ENCODE measurements around the gene ZBTB25.

Gene ZBTB25, protein sequence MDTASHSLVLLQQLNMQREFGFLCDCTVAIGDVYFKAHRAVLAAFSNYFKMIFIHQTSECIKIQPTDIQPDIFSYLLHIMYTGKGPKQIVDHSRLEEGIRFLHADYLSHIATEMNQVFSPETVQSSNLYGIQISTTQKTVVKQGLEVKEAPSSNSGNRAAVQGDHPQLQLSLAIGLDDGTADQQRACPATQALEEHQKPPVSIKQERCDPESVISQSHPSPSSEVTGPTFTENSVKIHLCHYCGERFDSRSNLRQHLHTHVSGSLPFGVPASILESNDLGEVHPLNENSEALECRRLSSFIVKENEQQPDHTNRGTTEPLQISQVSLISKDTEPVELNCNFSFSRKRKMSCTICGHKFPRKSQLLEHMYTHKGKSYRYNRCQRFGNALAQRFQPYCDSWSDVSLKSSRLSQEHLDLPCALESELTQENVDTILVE

DNA sequence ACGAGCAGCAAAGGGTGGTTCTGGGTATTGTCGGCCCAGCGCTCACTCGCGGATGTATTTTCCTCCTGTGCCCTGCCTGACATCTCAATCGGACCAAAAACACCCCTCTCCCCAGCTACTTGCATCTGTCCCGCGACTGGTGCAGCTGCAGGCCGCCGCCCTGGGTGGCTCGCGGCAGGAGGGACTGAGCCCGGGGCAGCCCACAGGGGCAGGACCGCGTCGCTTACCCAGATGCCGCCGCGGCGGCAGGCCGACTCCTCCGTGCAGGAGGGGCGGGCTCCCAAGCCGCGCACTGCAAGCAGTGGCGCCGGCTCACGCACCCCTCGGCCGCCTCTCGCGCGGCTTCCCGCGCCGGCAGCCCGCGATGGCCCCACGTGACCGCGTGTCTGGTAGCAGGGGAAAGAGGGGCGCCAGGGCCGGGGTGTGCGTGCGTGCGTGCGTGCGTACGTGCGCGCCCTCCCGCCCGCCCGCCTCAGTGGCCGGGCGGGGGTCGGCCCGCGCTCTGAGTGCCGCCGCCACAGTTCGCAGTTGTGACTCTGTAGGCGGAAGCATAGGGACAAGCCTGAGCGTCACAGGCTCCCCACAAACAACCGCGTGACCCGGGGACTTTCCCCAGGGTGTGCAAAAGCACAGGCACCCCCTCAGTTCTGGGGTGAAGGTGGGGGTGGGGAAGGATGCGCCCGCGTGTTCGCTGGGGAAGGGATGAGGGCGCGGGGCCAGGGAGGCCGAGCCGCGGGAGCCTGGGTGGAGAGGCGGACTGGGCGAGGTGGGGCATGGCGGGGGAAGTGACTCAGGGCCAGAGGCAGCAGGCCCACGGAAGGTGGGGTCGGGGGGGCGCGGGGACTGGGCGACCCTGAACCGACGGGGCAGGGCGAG lies at the start of gene ZBTB25:
Gene ZBTB25 (minus strand): TSS at position 405 of the 876 bp plus-strand sequence. CDS start 13,305 bp downstream, outside the sequence.
- H3K4me3 ChIP-seq (ENCODE audit: low read depth in 1 of 2, low read length in 2 of 2) = peak within 1 kb of the TSS; percentile 93 to 94
- H3K9me3 ChIP-seq (ENCODE audit: control insufficient read depth in 1 of 2, low read length in 2 of 2) = no peaks in the 10 kb centered on the region
- H3K9ac ChIP-seq (ENCODE audit: low read depth in 1 of 2, low read length in 2 of 2) = peak within 1 kb of the TSS; percentile 93 to 97
- no peaks in the 10 kb centered on the region for H3K27me3 ChIP-seq (ENCODE audit: control insufficient read depth in 1 of 2, insufficient read depth in 2 of 2, low read length in 2 of 2)
- peaks cover 41 to 55% of the 10 kb centered on the region in 2 donors for H3K4me1 ChIP-seq (ENCODE audit: control insufficient read depth in 1 of 2, insufficient read depth in 2 of 2, low read length in 2 of 2)
- H3K27ac ChIP-seq (ENCODE audit: low read depth, low read length) = peak within 1 kb of the TSS; percentile 100
- no peaks in the 10 kb centered on the region for H3K36me3 ChIP-seq (ENCODE audit: control insufficient read depth in 1 of 2, insufficient read depth in 2 of 2, low read length in 2 of 2)

GRCh38 chr14:64550621-64551333 lies 47.1 kb upstream of the ZBTB25 start:
- Histone ChIP-seq H3K27me3 (ENCODE audit: control insufficient read depth in 1 of 2, insufficient read depth in 2 of 2, low read length in 2 of 2) (peaks cover 0 to 6% of the 10 kb centered on the region in 2 donors), H3K36me3 (ENCODE audit: control insufficient read depth in 1 of 2, insufficient read depth in 2 of 2, low read length in 2 of 2) (no peaks in the 10 kb centered on the region), H3K4me3 (ENCODE audit: low read depth in 1 of 2, low read length in 2 of 2) (peak overlapping the region; percentile 67 to 71), H3K4me1 (ENCODE audit: control insufficient read depth in 1 of 2, insufficient read depth in 2 of 2, low read length in 2 of 2) (peaks cover 13 to 17% of the 10 kb centered on the region in 2 donors), H3K9ac (ENCODE audit: low read depth in 1 of 2, low read length in 2 of 2) (peak overlapping the region; percentile 63 to 84), H3K9me3 (ENCODE audit: control insufficient read depth in 1 of 2, low read length in 2 of 2) (no peaks in the 10 kb centered on the region), H3K27ac (ENCODE audit: low read depth, low read length) (no peak overlapping the region)

- no peaks in the 10 kb centered on the region for H3K36me3 ChIP-seq (ENCODE audit: control insufficient read depth in 1 of 2, insufficient read depth in 2 of 2, low read length in 2 of 2)
- peak within 1 kb of the TSS; percentile 67 to 71 for H3K4me3 ChIP-seq (ENCODE audit: low read depth in 1 of 2, low read length in 2 of 2)
- H3K9me3 ChIP-seq (ENCODE audit: control insufficient read depth in 1 of 2, low read length in 2 of 2) = no peaks in the 10 kb centered on the region
- peaks cover 13 to 17% of the 10 kb centered on the region in 2 donors for H3K4me1 ChIP-seq (ENCODE audit: control insufficient read depth in 1 of 2, insufficient read depth in 2 of 2, low read length in 2 of 2)
- H3K27ac ChIP-seq (ENCODE audit: low read depth, low read length) = peak within 1 kb of the TSS; percentile 73
- peaks cover 0 to 6% of the 10 kb centered on the region in 2 donors for H3K27me3 ChIP-seq (ENCODE audit: control insufficient read depth in 1 of 2, insufficient read depth in 2 of 2, low read length in 2 of 2)
- H3K9ac ChIP-seq (ENCODE audit: low read depth in 1 of 2, low read length in 2 of 2) = peak within 1 kb of the TSS; percentile 63 to 84
These were observed 46.4 kb upstream of the ZBTB25 start, which contains the start of gene PPP1R36 for GRCh38 chr14:64549791-64550620. Gene PPP1R36, plus strand, starts transcription at chr14:64549961. Its CDS starts 37 bp downstream, at chr14:64549998.

GRCh38 chr14:64549016-64549415 lies 45.4 kb upstream of the ZBTB25 start:
- Histone ChIP-seq H3K36me3 (ENCODE audit: control insufficient read depth in 1 of 2, insufficient read depth in 2 of 2, low read length in 2 of 2) (no peaks in the 10 kb centered on the region), H3K27me3 (ENCODE audit: control insufficient read depth in 1 of 2, insufficient read depth in 2 of 2, low read length in 2 of 2) (peaks cover 0 to 6% of the 10 kb centered on the region in 2 donors), H3K27ac (ENCODE audit: low read depth, low read length) (no peak overlapping the region), H3K4me3 (ENCODE audit: low read depth in 1 of 2, low read length in 2 of 2) (peak overlapping the region in 1 of 2 donors; percentile 71), H3K9me3 (ENCODE audit: control insufficient read depth in 1 of 2, low read length in 2 of 2) (no peaks in the 10 kb centered on the region), H3K4me1 (ENCODE audit: control insufficient read depth in 1 of 2, insufficient read depth in 2 of 2, low read length in 2 of 2) (peaks cover 8 to 11% of the 10 kb centered on the region in 2 donors), H3K9ac (ENCODE audit: low read depth in 1 of 2, low read length in 2 of 2) (peak overlapping the region in 1 of 2 donors; percentile 84)

- no peak overlapping the region for H3K9ac ChIP-seq (ENCODE audit: low read depth in 1 of 2, low read length in 2 of 2)
These were observed 41.1 kb upstream of the ZBTB25 start for GRCh38 chr14:64544607-64545312.

GRCh38 chr14:64542836-64543201 lies 39.2 kb upstream of the ZBTB25 start:
- peak overlapping the region; percentile 53 to 62 for H3K4me3 ChIP-seq (ENCODE audit: low read depth in 1 of 2, low read length in 2 of 2)
- H3K4me1 ChIP-seq (ENCODE audit: control insufficient read depth in 1 of 2, insufficient read depth in 2 of 2, low read length in 2 of 2) = peaks cover 5 to 19% of the 10 kb centered on the region in 2 donors
- H3K27ac ChIP-seq (ENCODE audit: low read depth, low read length) = no peak overlapping the region
- peaks cover 3 to 12% of the 10 kb centered on the region in 2 donors for H3K27me3 ChIP-seq (ENCODE audit: control insufficient read depth in 1 of 2, insufficient read depth in 2 of 2, low read length in 2 of 2)
- no peaks in the 10 kb centered on the region for H3K36me3 ChIP-seq (ENCODE audit: control insufficient read depth in 1 of 2, insufficient read depth in 2 of 2, low read length in 2 of 2)
- H3K9ac ChIP-seq (ENCODE audit: low read depth in 1 of 2, low read length in 2 of 2) = no peak overlapping the region
- peaks cover 5 to 7% of the 10 kb centered on the region in 2 donors for H3K9me3 ChIP-seq (ENCODE audit: control insufficient read depth in 1 of 2, low read length in 2 of 2)

More at GRCh38 chr14:64544607-64545312, 41.1 kb upstream of the ZBTB25 start:
- H3K36me3 ChIP-seq (ENCODE audit: control insufficient read depth in 1 of 2, insufficient read depth in 2 of 2, low read length in 2 of 2) = no peaks in the 10 kb centered on the region
- no peak overlapping the region for H3K4me3 ChIP-seq (ENCODE audit: low read depth in 1 of 2, low read length in 2 of 2)
- H3K9me3 ChIP-seq (ENCODE audit: control insufficient read depth in 1 of 2, low read length in 2 of 2) = peaks cover 5 to 7% of the 10 kb centered on the region in 2 donors
- H3K27ac ChIP-seq (ENCODE audit: low read depth, low read length) = no peak overlapping the region
- peaks cover 8 to 20% of the 10 kb centered on the region in 2 donors for H3K4me1 ChIP-seq (ENCODE audit: control insufficient read depth in 1 of 2, insufficient read depth in 2 of 2, low read length in 2 of 2)
- H3K27me3 ChIP-seq (ENCODE audit: control insufficient read depth in 1 of 2, insufficient read depth in 2 of 2, low read length in 2 of 2) = peaks cover 3 to 12% of the 10 kb centered on the region in 2 donors

DNA sequence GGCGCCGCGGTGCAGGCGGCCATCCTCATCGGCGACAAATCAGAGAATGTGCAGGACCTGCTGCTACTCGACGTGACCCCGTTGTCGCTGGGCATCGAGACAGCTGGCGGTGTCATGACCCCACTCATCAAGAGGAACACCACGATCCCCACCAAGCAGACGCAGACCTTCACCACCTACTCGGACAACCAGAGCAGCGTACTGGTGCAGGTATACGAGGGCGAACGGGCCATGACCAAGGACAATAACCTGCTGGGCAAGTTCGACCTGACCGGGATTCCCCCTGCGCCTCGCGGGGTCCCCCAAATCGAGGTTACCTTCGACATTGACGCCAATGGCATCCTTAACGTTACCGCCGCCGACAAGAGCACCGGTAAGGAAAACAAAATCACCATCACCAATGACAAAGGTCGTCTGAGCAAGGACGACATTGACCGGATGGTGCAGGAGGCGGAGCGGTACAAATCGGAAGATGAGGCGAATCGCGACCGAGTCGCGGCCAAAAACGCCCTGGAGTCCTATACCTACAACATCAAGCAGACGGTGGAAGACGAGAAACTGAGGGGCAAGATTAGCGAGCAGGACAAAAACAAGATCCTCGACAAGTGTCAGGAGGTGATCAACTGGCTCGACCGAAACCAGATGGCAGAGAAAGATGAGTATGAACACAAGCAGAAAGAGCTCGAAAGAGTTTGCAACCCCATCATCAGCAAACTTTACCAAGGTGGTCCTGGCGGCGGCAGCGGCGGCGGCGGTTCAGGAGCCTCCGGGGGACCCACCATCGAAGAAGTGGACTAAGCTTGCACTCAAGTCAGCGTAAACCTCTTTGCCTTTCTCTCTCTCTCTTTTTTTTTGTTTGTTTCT lies 38.6 kb upstream of the ZBTB25 start:
- H3K27ac ChIP-seq (ENCODE audit: low read depth, low read length) = no peak overlapping the region
- peaks cover 5 to 19% of the 10 kb centered on the region in 2 donors for H3K4me1 ChIP-seq (ENCODE audit: control insufficient read depth in 1 of 2, insufficient read depth in 2 of 2, low read length in 2 of 2)
- H3K36me3 ChIP-seq (ENCODE audit: control insufficient read depth in 1 of 2, insufficient read depth in 2 of 2, low read length in 2 of 2) = no peaks in the 10 kb centered on the region
- H3K9ac ChIP-seq (ENCODE audit: low read depth in 1 of 2, low read length in 2 of 2) = no peak overlapping the region
- H3K9me3 ChIP-seq (ENCODE audit: control insufficient read depth in 1 of 2, low read length in 2 of 2) = peaks cover 5 to 7% of the 10 kb centered on the region in 2 donors
- H3K4me3 ChIP-seq (ENCODE audit: low read depth in 1 of 2, low read length in 2 of 2) = peak overlapping the region; percentile 53 to 62
- H3K27me3 ChIP-seq (ENCODE audit: control insufficient read depth in 1 of 2, insufficient read depth in 2 of 2, low read length in 2 of 2) = peaks cover 3 to 12% of the 10 kb centered on the region in 2 donors

- Histone ChIP-seq H3K36me3 (ENCODE audit: control insufficient read depth in 1 of 2, insufficient read depth in 2 of 2, low read length in 2 of 2) (no peaks in the 10 kb centered on the region), H3K27ac (ENCODE audit: low read depth, low read length) (no peak overlapping the region), H3K27me3 (ENCODE audit: control insufficient read depth in 1 of 2, insufficient read depth in 2 of 2, low read length in 2 of 2) (peaks cover 3 to 12% of the 10 kb centered on the region in 2 donors), H3K4me1 (ENCODE audit: control insufficient read depth in 1 of 2, insufficient read depth in 2 of 2, low read length in 2 of 2) (peaks cover 5 to 19% of the 10 kb centered on the region in 2 donors), H3K9me3 (ENCODE audit: control insufficient read depth in 1 of 2, low read length in 2 of 2) (peaks cover 5 to 7% of the 10 kb centered on the region in 2 donors), H3K4me3 (ENCODE audit: low read depth in 1 of 2, low read length in 2 of 2) (peak overlapping the region; percentile 81 to 82), H3K9ac (ENCODE audit: low read depth in 1 of 2, low read length in 2 of 2) (no peak overlapping the region)
These were observed 37.8 kb upstream of the ZBTB25 start for GRCh38 chr14:64541261-64541971.
